GM18867 (cell line): ENCODE data around the gene MMP15.
A peak's percentile ranks its signal among the peaks of the same experiment; 100 is the strongest.

Source experiments
- ATAC-seq: cut with Tn5 transposase; IDR thresholded peaks from one replicate; pipeline ENCODE4 v1.9.1; 2021; ENCODE audit warnings: mild to moderate bottlenecking, moderate library complexity; ENCODE audit not compliant: unreplicated experiment

MMP15 gene

GRCh38 chr16:58018803-58019202, 6.8 kb upstream of the MMP15 start:
- ATAC-seq: no peak

DNA sequence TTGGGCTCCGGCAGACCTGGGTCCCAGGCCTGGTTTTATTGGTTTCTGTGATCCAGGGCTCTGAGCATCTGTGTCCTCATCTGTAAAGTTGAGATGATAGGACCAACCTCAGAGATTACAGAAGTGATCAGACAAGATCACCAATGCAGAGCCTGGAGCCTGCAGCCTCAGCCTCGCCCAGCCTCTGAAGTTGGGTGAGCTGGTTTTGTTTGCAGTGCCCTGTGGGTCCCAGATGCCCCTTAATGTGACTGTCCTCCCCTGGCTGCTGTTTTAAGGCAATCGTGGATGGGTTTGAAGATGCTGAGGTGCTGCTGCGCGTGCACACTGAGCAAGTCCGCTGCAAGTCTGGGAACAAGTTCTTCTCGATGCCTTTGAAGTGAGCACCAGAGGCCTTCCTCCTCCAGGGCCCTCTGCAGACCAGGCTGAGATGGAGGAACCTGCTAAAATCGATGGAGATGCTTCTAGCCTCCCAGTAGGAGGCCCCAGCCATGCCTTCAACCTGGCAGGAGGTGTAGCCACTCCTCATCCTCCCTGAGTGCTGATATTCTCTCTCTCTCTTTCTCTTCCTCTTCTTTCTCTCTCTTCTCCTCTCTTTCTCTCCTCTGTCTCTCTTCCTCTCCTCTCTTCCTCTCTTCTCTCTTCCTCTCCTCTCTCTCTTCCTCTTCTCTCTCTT, 5.6 kb upstream of the MMP15 start:
- no peak for ATAC-seq

DNA sequence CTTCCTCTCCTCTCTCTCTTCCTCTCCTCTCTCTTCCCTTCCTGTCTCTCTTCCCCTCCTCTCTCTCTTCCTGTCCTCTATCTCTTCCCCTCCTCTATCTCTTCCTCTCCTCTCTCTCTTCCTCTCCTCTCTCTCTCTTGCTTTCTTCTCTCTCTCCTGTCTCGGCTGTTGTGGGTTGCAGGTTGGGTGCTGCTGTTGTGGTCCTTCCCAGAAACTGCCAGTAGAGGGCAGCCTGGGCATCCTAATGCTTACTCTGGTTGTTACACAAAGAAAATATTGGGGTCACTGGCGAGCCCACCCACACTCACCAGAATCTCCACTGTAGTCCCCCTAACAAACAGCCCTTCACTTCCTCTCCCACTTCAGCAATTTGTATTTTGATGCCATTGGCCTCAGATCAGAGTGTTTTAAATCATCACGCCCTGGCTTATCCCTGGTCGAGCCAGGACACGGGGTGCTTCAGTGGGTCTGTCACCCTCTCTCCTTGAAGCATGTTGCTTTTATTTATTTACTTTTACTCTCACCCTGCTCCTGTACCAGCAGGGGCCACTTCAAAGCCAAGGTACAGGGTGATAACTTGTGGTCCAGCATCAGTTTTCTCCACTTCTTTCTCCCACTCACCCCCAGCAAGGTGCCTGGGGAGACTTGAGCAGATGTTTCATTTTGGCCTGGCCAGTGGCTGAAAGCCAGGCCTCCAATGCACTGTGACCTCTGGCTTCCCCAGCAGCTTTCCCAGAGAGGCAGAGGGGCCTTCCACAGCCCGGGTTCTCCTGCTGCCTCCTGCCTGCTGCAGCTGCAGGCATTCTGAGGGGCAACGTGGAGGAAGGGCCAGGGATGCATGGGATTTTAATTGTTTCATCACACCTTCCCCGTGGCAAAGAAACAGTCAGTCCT, 4.7 kb upstream of the MMP15 start:
- ATAC-seq: no peak

- ATAC-seq: no peak
Observed at GRCh38 chr16:58021661-58022551, 3.6 kb upstream of the MMP15 start.

GRCh38 chr16:58022601-58023371, 2.8 kb upstream of the MMP15 start:
- no peak for ATAC-seq

- no peak for ATAC-seq
Observed at GRCh38 chr16:58024486-58025350, 836 bp upstream of the MMP15 start.

GRCh38 chr16:58026139-58026704, 668 bp downstream of the MMP15 start:
- peak; percentile 23 for ATAC-seq

DNA sequence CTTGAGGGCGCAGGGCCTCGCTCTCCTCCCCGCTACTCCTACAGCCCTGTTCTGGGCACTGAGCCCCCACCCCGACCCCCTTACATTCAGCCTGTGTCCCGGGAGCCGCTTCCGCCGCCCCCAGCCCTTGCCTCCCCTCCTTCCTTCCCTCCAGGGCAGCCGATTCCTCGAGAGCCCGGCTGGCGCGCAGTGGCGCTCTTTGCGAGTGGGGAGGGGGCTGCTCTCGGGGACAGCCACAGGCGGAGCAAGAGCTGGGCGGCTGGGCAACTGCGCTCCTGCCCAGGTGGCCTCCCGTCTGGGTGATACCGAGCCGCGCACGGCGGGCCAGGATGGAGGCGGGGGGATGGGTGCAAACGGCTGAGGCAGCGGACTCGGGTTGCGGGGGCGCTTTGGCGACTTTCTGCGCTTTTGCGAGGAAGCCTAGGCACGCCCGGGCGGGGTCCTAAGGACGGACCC, 1.2 kb downstream of the MMP15 start:
- ATAC-seq: no peak

- ATAC-seq: no peak
Observed at GRCh38 chr16:58027161-58027915, 1.8 kb downstream of the MMP15 start.

DNA sequence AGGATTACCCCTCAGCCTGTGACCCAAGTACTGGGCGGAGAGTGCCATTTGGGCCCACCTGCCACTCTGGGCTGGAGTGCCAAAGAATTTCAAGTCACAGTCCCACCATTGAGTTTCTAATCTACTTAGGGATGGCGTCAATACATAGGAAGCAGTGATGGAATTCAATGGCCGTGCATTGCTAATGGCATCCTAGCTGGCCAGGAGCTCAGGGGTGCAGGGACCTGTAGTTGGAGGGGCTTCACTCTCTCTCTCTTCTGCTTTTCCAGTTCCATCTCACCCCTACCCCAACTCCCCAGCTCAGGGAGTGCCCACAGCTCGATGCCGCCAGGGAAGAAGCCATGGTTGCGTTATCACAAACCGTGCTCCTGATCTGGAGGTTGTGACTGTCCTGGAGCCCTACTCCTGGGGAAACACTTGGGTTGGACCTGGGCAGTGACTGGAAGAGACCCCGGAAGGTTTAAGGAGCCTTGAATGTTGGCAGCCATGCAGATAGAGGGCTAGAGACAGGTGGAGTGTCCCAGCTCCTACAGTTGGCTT, 2.4 kb downstream of the MMP15 start:
- ATAC-seq: no peak

DNA sequence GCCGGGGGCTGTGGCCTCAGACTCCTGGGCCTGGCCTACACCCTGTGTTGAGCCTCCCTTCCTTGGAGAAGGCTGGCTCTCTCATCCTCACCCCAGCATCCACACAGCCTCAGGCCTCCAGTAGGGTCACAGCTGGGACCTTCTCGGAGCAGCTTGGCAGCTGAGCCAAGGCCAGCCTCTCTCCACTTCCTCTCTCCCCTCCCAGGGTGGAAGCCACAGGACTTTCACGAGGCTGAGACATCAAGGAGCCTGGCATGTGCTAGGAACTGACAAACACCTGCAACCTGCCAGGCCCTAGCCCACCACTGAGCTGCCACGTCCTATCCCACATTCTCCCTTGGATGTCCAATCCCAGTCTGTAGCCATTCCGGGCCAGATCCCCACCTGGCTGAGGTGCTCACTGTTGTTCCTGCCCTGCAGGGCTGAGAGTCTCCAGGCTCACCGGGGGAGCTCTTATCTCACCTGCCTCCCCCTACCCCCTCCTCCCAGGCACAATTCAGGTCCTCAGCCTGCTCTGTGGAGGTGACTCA, 3.1 kb downstream of the MMP15 start:
- no peak for ATAC-seq

DNA sequence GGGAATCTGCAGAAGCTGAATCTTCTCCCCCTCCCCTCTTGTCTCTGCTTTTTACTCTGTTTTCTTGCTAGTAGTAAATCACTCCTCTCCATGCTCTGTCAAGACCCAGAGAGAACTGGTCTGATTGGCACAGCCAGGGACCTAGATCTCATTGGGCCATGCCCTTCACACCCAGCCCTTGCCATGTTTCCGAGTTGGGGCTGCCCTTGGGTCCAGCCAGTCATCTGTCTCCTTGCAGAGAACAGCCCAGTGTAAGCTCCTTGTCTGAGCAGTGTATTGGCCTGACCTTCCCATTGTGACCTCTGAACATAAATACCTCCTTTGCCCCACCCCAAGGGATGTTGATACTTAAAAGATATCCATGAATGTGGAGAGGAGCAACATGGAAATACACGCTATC, 3.9 kb downstream of the MMP15 start:
- no peak for ATAC-seq

DNA sequence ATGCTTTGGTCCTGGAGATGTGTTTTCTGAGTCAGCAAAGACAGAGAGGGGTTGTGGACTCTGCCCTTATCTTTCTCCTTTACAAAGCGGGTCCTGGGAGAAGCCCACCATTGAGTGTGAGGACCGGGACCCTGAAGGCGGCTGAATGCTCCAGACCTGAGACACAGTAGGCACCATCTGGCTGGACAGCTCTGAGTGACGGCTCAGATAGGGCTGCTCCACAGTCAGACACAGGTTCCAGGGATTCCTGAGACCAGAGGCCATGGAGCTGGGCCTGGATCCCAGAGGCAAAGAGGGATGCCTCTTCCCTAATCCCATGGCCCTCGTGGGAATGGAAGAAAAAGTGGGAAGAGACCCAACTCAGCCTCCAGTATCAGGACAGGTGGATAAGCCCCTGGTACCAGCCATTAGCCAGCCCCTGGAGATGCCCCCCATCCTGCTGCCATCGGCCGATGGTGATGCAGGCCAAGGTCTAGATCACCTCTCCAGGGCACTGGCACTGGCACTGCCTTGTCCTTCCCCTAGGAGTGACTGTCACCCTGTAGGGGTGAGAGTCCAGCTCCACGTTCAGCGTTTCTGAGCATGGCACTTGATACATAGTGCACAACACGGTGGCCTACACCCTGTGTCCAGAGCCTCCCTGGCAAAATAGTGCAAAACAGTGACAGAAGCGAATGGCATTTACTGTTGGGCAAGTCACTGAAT, 4.7 kb downstream of the MMP15 start:
- ATAC-seq: no peak

- ATAC-seq: no peak
Observed at GRCh38 chr16:58031016-58031800, 5.7 kb downstream of the MMP15 start.

GRCh38 chr16:58032710-58033293, 7.2 kb downstream of the MMP15 start:
- no peak for ATAC-seq

- ATAC-seq: no peak
Observed at GRCh38 chr16:58034128-58034685, 8.7 kb downstream of the MMP15 start.
